NOMO-1 (cell line): ENCODE data around the gene KCNH3.
"Not testable (repeated sequence)": the region's sequence is repeated elsewhere in the genome, so short reads cannot be mapped to it uniquely, and the experiment has no call there.

Experiments used
- DNase-seq, 2 experiments: peaks; one replicate each; lab custom pipeline; 2025; ENCODE audit not compliant: unreplicated experiment in 2 of 2; lab: John Stamatoyannopoulos, UW

Gene KCNH3

GRCh38 chr12:49584591-49584990, 45.8 kb downstream of the KCNH3 start:
- no peak for DNase-seq

GRCh38 chr12:49585477-49586459, 46.9 kb downstream of the KCNH3 start:
- no peak for DNase-seq

GRCh38 chr12:49587174-49587908, 48.5 kb downstream of the KCNH3 start:
- DNase-seq, result no peak

GRCh38 chr12:49588281-49588680, 49.5 kb downstream of the KCNH3 start:
- no peak for DNase-seq

- no peak for DNase-seq
Observed at GRCh38 chr12:49588721-49589516, 50.1 kb downstream of the KCNH3 start.

GRCh38 chr12:49598527-49598926, 59.7 kb downstream of the KCNH3 start:
- no peak for DNase-seq

- DNase-seq, result no peak
Observed at GRCh38 chr12:49599961-49600360, 61.1 kb downstream of the KCNH3 start.

- no peak for DNase-seq
Observed at GRCh38 chr12:49603721-49604120, 64.9 kb downstream of the KCNH3 start.

GRCh38 chr12:49604856-49605255, 66.0 kb downstream of the KCNH3 start:
- DNase-seq, result no peak

- not testable (repeated sequence) for DNase-seq
Observed at GRCh38 chr12:49605539-49605938, 66.7 kb downstream of the KCNH3 start, which contains the start of gene FAM186B. TSS of gene FAM186B (minus strand) at chr12:49605639. CDS start at chr12:49605477, 162 bp downstream.
